Loucy (cell line): ENCODE measurements around the gene DNMT3B.

Experiments used
- CTCF ChIP-seq: fragments of 200-600 bp; sonication (generic); conservative IDR thresholded peaks from 2 replicates; pipeline ENCODE4 v1.5.1; 2014; ENCODE audit warnings: mild to moderate bottlenecking, antibody characterized with exemption, low read length
- EZH2phosphoT487 ChIP-seq: fragments of 200-600 bp; IDR thresholded peaks from 2 replicates; pipeline ENCODE4 v1.6.1; 2018; ENCODE audit warnings: antibody characterized with exemption, mild to moderate bottlenecking, moderate library complexity, borderline replicate concordance

GRCh38 chr20:32780278-32780677 is 18.1 kb downstream of the DNMT3B start:
- TF ChIP-seq EZH2phosphoT487 (no peak), CTCF (no peak)
